HG03571 (cell line): ENCODE results near the gene TGDS.
"Not testable (repeated sequence)": the region's sequence is repeated elsewhere in the genome, so short reads cannot be mapped to it uniquely, and the experiment has no call there.

ENCODE experiments used
- ATAC-seq: cut with Tn5 transposase; IDR thresholded peaks from one replicate; pipeline ENCODE4 v1.9.1; 2021; ENCODE audit not compliant: unreplicated experiment

TGDS gene

DNA sequence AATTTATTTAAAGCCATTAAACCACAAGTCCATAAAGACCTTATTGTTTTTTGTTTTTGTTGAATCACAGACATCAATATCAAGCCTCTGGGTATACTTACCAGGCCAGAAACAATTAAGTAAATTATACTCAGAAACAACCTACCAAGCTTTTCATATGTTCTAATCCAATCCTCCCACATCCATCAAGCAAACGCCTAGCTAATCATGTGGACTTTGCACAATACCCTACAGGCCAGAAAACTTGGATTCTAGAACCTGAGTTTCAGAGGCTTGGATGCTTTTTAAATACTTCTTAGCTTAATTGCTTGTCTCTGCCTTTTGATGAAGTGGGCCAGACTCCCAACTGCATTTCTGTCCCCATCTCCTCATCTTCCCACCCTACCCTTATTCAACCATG is 39.9 kb downstream of the TGDS start:
- ATAC-seq = no peak

DNA sequence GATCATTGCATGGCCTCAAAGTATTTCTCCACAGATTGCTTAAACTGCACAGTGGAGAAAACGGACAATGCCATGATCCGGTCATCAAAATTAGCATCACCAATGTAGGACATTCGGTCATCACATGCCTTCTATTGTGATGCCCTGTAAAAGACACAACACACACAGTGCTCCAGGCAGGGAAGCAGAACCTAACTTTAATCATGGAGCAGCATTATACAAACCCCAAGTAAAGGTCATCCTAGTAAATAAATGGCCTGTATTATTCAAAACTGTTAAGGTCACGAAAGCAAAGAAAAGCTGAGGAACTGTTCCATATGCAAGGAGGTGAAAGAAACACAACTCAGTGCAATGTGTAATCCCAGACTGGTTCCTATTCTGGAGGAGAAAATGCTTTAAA is 42.2 kb downstream of the TGDS start:
- ATAC-seq = no peak

DNA sequence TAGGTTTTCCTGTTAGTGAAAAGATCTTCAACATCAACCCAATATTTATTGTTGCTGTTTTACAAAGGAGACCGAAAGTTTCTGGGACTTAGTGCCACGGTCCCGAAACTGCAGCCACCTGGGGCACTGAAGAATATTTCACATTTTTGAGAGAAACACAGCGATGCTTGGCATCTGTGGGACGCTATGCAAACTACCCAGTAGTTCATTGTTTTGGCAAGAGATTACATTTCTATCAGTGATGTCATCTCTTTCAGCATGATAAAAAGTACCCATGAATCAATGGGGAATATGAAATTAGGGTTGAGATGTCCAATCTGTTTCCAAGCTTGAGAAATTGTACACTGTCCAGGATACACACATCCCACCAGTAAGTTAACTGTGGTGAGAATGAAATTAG is 43.9 kb downstream of the TGDS start:
- ATAC-seq = no peak

DNA sequence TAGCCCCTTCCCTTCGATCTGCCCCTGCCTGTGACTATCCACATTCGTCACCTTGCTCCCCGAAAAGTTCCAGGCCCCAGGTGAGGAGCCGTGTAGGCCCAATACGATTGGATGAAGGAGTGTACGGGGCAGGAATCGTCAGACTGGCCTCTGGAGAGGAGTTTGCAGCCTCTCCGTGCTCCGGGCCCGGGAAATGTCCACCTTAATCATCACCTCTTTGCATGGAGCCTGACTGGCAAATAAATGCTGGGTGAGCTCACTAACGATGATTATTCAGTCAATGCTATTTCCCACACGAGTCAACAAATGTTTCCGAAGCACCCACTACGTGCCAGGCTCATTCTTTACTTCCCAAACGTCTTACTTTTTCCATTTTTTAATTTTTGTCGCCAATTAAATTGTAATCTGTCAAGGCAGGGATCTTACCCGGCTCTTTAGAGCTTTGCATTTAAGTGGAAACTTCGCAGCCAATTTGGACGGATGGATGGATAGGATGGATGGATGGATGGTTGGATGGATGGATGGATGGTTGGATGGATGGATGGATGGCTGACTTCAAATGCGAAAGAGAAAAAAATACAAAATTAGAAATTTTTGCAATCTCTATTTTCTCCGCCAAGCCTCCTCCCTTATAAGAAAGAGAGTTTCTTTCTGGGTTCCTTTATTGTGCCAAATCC is 45.8 kb downstream of the TGDS start:
- no peak for ATAC-seq

GRCh38 chr13:94549232-94550061 is 46.5 kb downstream of the TGDS start:
- ATAC-seq = peak; percentile 90

DNA sequence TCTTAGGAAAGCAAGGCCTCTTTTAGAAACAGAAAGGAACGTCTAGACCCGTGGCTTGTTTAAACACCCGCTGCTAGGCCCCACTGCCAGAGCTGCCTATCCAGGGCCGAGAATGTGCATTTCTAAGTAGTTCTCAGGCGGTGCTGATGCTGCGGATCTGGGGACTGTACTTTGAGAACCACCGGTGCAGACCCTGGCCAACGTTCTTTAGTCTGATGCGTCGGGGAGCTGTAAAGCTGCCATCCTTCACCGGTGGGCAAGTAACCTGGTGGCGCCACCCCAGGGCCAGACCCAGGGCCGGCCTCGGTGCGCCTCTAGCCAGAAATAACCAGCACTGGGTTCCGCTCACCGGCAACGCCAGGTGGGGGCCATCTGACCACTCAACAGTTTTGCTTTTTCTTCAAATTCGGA is 47.1 kb downstream of the TGDS start:
- peak; percentile 52 for ATAC-seq

GRCh38 chr13:94548382-94548781 is 47.6 kb downstream of the TGDS start:
- ATAC-seq = no peak

- ATAC-seq = no peak
These were observed 49.7 kb downstream of the TGDS start for GRCh38 chr13:94546061-94546839.

DNA sequence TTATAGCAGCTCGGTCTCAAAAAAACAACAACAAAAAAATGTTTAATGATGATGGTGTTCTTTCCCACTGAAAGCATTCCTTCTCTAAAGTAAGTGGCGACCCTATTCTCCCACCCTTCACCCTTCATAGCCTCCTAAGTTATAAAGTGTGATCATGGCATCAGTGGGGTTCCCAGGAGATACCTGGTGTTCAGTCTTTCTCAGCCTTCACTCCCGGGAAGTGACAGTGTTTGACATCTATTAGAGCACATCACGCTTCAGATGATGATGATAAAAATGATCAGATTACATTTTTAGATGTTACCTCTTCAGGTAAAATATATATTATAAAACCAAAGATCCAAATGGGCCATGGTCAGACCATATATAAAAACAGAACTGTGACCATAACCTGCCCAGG is 51.0 kb downstream of the TGDS start:
- no peak for ATAC-seq

- no peak for ATAC-seq
These were observed 53.0 kb downstream of the TGDS start for GRCh38 chr13:94542917-94543316.

- ATAC-seq = no peak
These were observed 58.0 kb downstream of the TGDS start for GRCh38 chr13:94537740-94538630.

GRCh38 chr13:94535775-94536174 is 60.2 kb downstream of the TGDS start:
- no peak for ATAC-seq

GRCh38 chr13:94535231-94535630 is 60.7 kb downstream of the TGDS start:
- ATAC-seq = no peak

GRCh38 chr13:94534166-94534565 is 61.8 kb downstream of the TGDS start:
- ATAC-seq = no peak

- not testable (repeated sequence) for ATAC-seq
These were observed 63.7 kb downstream of the TGDS start for GRCh38 chr13:94532278-94532677.

GRCh38 chr13:94526956-94527355 is 69.0 kb downstream of the TGDS start:
- not testable (repeated sequence) for ATAC-seq

GRCh38 chr13:94525781-94526180 is 70.2 kb downstream of the TGDS start:
- ATAC-seq = no peak

DNA sequence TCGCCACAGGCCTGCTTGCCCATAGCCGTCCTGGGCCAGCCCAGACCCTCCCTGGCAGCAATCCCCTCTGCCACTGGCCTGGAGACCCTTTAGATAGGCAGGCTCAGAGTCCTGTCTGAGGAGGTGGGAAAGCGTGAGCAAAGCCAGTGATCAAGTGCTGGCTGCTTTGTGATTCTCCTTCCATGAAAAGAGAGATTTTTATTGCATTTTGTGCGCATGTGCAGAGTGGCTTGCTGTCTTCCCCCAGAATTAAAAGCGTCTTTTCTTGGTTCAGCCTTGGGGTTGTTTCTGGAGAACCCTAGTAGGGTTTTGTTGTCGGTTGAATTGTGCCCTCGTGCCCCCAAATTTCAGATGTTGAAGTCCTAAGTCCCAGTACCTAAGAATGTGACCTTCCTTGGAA is 71.5 kb downstream of the TGDS start:
- no peak for ATAC-seq
